Measurements from ENCODE around the gene WDR38. TPM values are rescaled to one million over a fixed set of nuclear protein-coding genes. Genes with fewer than 3 reads are reported as not detected.

WDR38 gene
- total and polyA plus RNA-seq, 9 of the 15 experiments (the other 6 are each of a cell fraction or from before 2014, with no cell fraction given): not detected

DNA sequence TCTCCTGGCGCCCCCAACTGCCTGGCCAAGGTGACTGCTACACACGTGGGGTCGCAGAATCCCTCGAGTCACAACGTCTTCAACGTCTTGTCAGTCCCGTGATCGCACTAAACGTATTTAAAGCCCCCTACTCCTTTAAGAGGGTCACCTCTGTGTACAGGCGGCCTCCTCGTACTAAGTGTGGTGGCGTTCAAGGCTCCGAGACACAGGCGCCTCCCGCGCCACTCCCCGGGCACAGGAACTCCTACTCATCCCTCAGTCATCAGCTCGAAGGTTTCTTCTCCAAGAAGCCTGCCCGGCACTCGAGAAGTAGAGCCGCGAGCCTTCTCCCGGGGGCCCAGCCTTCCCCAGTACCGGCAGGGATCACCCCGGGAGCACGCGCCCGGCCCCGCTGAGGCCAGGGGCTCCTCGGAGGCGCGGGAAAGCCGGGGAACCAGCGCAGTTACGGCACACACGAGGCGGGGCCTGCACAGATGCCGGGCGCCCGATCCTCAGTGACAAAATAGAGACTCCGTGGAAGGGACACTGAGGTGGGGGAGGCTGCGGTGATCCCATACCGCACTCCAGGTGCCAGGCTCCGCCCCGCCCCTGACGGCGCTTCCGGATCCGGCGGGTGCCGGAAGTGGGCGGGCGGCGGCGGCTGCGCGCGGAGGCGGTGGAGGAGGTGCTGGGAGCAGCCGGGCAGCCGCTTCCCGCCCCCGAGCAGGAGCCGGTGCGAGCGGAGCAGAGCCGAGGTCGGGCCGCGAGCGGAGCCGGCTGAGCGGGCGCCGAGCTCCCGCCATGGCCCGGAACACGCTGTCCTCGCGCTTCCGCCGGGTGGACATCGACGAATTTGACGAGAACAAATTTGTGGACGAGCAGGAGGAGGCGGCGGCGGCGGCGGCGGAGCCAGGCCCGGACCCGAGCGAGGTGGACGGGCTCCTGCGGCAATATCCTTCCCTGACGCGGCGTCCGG, 15.5 kb downstream of the WDR38 start (continued):
- TF ChIP-seq MIER1 (IDR thresholded peaks at IDR 0.05; ENCODE audit: low read depth) (no peak), GTF2E2 (tag; IDR thresholded peaks at IDR 0.05) (0 out of 2 replicates have a peak, but pooled peaks have one; percentile 13), TARDBP (IDR thresholded peaks at IDR 0.05) (0 out of 2 replicates have a peak, but pooled peaks have one; percentile 30), SMAD2 (IDR thresholded peaks at IDR 0.05; ENCODE audit: low read depth, low read length) (no peak), U2AF1 (optimal IDR thresholded peaks at IDR 0.05; ENCODE audit: low read depth, low read length) (peak; percentile 14), ERF (CRISPR knock-in tag; IDR thresholded peaks at IDR 0.05) (no peak; the same call in 1 of the 2 replicates), BRD9 (IDR thresholded peaks at IDR 0.05; ENCODE audit: low read depth, partially characterized antibody) (no peak), ZNF695 (CRISPR knock-in tag; IDR thresholded peaks at IDR 0.05) (no peak), MTA3 (IDR thresholded peaks at IDR 0.05; ENCODE audit: borderline replicate concordance) (0 out of 2 replicates have a peak, but pooled peaks have one; percentile 66), POLR3A (IDR thresholded peaks at IDR 0.05; ENCODE audit: borderline replicate concordance, extremely low read depth, insufficient read depth, insufficient read length) (no peak), KLF1 (tag; IDR thresholded peaks at IDR 0.05) (peak; percentile 70; the same call in 1 of the 2 replicates), RBM34 (IDR thresholded peaks at IDR 0.05; ENCODE audit: borderline replicate concordance, insufficient read depth, low read length) (no peak), ZNF274 (IDR thresholded peaks at IDR 0.05; ENCODE audit: borderline replicate concordance, low read depth, low read length) (no peak)
- TF ChIP-seq, protein P1, sequence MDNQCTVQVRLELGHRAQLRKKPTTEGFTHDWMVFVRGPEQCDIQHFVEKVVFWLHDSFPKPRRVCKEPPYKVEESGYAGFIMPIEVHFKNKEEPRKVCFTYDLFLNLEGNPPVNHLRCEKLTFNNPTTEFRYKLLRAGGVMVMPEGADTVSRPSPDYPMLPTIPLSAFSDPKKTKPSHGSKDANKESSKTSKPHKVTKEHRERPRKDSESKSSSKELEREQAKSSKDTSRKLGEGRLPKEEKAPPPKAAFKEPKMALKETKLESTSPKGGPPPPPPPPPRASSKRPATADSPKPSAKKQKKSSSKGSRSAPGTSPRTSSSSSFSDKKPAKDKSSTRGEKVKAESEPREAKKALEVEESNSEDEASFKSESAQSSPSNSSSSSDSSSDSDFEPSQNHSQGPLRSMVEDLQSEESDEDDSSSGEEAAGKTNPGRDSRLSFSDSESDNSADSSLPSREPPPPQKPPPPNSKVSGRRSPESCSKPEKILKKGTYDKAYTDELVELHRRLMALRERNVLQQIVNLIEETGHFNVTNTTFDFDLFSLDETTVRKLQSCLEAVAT (IDR thresholded peaks at IDR 0.05): peak in 1 of 2 experiments; percentile 15; a peak in 2 of 4 replicates
- TF ChIP-seq, protein P2, sequence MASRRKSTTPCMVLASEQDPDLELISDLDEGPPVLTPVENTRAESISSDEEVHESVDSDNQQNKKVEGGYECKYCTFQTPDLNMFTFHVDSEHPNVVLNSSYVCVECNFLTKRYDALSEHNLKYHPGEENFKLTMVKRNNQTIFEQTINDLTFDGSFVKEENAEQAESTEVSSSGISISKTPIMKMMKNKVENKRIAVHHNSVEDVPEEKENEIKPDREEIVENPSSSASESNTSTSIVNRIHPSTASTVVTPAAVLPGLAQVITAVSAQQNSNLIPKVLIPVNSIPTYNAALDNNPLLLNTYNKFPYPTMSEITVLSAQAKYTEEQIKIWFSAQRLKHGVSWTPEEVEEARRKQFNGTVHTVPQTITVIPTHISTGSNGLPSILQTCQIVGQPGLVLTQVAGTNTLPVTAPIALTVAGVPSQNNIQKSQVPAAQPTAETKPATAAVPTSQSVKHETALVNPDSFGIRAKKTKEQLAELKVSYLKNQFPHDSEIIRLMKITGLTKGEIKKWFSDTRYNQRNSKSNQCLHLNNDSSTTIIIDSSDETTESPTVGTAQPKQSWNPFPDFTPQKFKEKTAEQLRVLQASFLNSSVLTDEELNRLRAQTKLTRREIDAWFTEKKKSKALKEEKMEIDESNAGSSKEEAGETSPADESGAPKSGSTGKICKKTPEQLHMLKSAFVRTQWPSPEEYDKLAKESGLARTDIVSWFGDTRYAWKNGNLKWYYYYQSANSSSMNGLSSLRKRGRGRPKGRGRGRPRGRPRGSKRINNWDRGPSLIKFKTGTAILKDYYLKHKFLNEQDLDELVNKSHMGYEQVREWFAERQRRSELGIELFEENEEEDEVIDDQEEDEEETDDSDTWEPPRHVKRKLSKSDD (conservative IDR thresholded peaks at IDR 0.05; ENCODE audit: low read length): no peak
- TF ChIP-seq, protein P3, sequence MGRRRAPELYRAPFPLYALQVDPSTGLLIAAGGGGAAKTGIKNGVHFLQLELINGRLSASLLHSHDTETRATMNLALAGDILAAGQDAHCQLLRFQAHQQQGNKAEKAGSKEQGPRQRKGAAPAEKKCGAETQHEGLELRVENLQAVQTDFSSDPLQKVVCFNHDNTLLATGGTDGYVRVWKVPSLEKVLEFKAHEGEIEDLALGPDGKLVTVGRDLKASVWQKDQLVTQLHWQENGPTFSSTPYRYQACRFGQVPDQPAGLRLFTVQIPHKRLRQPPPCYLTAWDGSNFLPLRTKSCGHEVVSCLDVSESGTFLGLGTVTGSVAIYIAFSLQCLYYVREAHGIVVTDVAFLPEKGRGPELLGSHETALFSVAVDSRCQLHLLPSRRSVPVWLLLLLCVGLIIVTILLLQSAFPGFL (CRISPR knock-in tag; IDR thresholded peaks at IDR 0.05): no peak; the same call in 1 of the 2 replicates
- TF ChIP-seq, protein P4, sequence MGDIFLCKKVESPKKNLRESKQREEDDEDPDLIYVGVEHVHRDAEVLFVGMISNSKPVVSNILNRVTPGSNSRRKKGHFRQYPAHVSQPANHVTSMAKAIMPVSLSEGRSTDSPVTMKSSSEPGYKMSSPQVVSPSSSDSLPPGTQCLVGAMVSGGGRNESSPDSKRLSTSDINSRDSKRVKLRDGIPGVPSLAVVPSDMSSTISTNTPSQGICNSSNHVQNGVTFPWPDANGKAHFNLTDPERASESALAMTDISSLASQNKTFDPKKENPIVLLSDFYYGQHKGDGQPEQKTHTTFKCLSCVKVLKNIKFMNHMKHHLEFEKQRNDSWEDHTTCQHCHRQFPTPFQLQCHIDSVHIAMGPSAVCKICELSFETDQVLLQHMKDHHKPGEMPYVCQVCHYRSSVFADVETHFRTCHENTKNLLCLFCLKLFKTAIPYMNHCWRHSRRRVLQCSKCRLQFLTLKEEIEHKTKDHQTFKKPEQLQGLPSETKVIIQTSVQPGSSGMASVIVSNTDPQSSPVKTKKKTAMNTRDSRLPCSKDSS (IDR thresholded peaks at IDR 0.05; ENCODE audit: low read depth, partially characterized antibody): no peak
- TF ChIP-seq, protein P5, sequence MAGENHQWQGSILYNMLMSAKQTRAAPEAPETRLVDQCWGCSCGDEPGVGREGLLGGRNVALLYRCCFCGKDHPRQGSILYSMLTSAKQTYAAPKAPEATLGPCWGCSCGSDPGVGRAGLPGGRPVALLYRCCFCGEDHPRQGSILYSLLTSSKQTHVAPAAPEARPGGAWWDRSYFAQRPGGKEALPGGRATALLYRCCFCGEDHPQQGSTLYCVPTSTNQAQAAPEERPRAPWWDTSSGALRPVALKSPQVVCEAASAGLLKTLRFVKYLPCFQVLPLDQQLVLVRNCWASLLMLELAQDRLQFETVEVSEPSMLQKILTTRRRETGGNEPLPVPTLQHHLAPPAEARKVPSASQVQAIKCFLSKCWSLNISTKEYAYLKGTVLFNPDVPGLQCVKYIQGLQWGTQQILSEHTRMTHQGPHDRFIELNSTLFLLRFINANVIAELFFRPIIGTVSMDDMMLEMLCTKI (IDR thresholded peaks at IDR 0.05; ENCODE audit: partially characterized antibody): no peak

All from K562 (cell line).